MG63 (cell line): ENCODE data around the gene ESRRA. TPM values are rescaled to one million over a fixed set of nuclear protein-coding genes. Genes with fewer than 3 reads are reported as not detected.

Experiments
- DNase-seq: peaks from one replicate; pipeline ENCODE4 v3.0.0-alpha.2; 2020
- H3K27me3 ChIP-seq: fragments of 250-450 bp; sonication (Bioruptor Pico); 2 replicates; pipeline ENCODE4 v1.5.1; 2020; ENCODE audit warnings: mild to moderate bottlenecking, moderate library complexity
- H3K36me3 ChIP-seq: fragments of 250-450 bp; sonication (Bioruptor Pico); 2 replicates; pipeline ENCODE4 v1.5.1; 2020; ENCODE audit warnings: mild to moderate bottlenecking, moderate library complexity
- H3K4me3 ChIP-seq: fragments of 250-450 bp; sonication (Bioruptor Pico); 2 replicates; pipeline ENCODE4 v1.5.1; 2020; ENCODE audit warnings: mild to moderate bottlenecking, moderate library complexity
- H3K9me3 ChIP-seq: fragments of 250-450 bp; sonication (Bioruptor Pico); 2 replicates; pipeline ENCODE4 v1.5.1; 2020; ENCODE audit warnings: mild to moderate bottlenecking, moderate library complexity
- total RNA-seq: library from RNA; depleted of rRNA; stranded (reverse); fragments of >200 nt; shearing (Covaris generic); gene quantifications from 2 replicates; pipeline ENCODE4 v1.2.3, GENCODE V29; 2014; ENCODE audit warnings: low replicate concordance; rRNA removed

The ESRRA gene
- total RNA-seq, 1 experiment from 2014 or later: 79.2 TPM

- peaks cover 26% of the 10 kb centered on the region for H3K36me3 ChIP-seq
- peak overlapping the region; percentile 88 for H3K4me3 ChIP-seq
- no peaks in the 10 kb centered on the region for H3K9me3 ChIP-seq
- H3K27me3 ChIP-seq: no peaks in the 10 kb centered on the region
- no peak for DNase-seq
These were observed 54.6 kb downstream of the ESRRA start for GRCh38 chr11:64359712-64360445.

- Histone ChIP-seq H3K27me3 (no peaks in the 10 kb centered on the region), H3K36me3 (peaks cover 32% of the 10 kb centered on the region), H3K4me3 (no peak overlapping the region), H3K9me3 (no peaks in the 10 kb centered on the region)
- DNase-seq: no peak
These were observed 55.2 kb downstream of the ESRRA start for GRCh38 chr11:64360448-64360921.

GRCh38 chr11:64361659-64362058 is 56.3 kb downstream of the ESRRA start:
- peaks cover 38% of the 10 kb centered on the region for H3K36me3 ChIP-seq
- H3K4me3 ChIP-seq: no peak overlapping the region
- no peaks in the 10 kb centered on the region for H3K9me3 ChIP-seq
- no peak for DNase-seq
- no peaks in the 10 kb centered on the region for H3K27me3 ChIP-seq

- H3K9me3 ChIP-seq: no peaks in the 10 kb centered on the region
- H3K36me3 ChIP-seq: peaks cover 42% of the 10 kb centered on the region
- no peak for DNase-seq
- no peak overlapping the region for H3K4me3 ChIP-seq
- no peaks in the 10 kb centered on the region for H3K27me3 ChIP-seq
These were observed 57.0 kb downstream of the ESRRA start for GRCh38 chr11:64362339-64362738.

GRCh38 chr11:64364435-64364834 is 59.1 kb downstream of the ESRRA start:
- no peaks in the 10 kb centered on the region for H3K27me3 ChIP-seq
- H3K36me3 ChIP-seq: peaks cover 55% of the 10 kb centered on the region
- H3K9me3 ChIP-seq: no peaks in the 10 kb centered on the region
- H3K4me3 ChIP-seq: no peak overlapping the region
- no peak for DNase-seq

- Histone ChIP-seq H3K36me3 (peaks cover 55% of the 10 kb centered on the region), H3K9me3 (no peaks in the 10 kb centered on the region), H3K27me3 (no peaks in the 10 kb centered on the region), H3K4me3 (no peak overlapping the region)
- DNase-seq: no peak
These were observed 59.6 kb downstream of the ESRRA start for GRCh38 chr11:64364911-64365310.

Other genes with a start within 250 kb of the ESRRA start
- gene MACROD1, start 139.4 kb upstream of the ESRRA start, total RNA-seq: 14.1 and 44.1 TPM in 2 replicates
- 254 and 287 TPM in 2 replicates for gene STIP1, start 119.4 kb upstream of the ESRRA start, total RNA-seq
- not detected in 2 replicates for gene FERMT3, start 98.8 kb upstream of the ESRRA start, total RNA-seq
- gene TRPT1, start 79.3 kb upstream of the ESRRA start, total RNA-seq: 24.6 and 26.3 TPM in 2 replicates
- gene NUDT22, start 79.2 kb upstream of the ESRRA start, total RNA-seq: 21.5 and 34.2 TPM in 2 replicates
- 1.6 and 3.5 TPM in 2 replicates for gene DNAJC4, start 75.0 kb upstream of the ESRRA start, total RNA-seq
- gene VEGFB, start 70.9 kb upstream of the ESRRA start, total RNA-seq: 9.3 and 19.0 TPM in 2 replicates
- gene FKBP2, start 64.4 kb upstream of the ESRRA start, total RNA-seq: 22.8 and 50.8 TPM in 2 replicates
- gene PPP1R14B, start 58.6 kb upstream of the ESRRA start, total RNA-seq: 506 and 662 TPM in 2 replicates
- gene PLCB3, start 54.0 kb upstream of the ESRRA start, total RNA-seq: 24.8 and 37.4 TPM in 2 replicates
- gene BAD, start 20.9 kb upstream of the ESRRA start, total RNA-seq: 127 and 166 TPM in 2 replicates
- 14.9 and 15.0 TPM in 2 replicates for gene GPR137, start 19.7 kb upstream of the ESRRA start, total RNA-seq
- not detected in 2 replicates for gene KCNK4, start 14.2 kb upstream of the ESRRA start, total RNA-seq
- gene CATSPERZ, start 5.2 kb upstream of the ESRRA start, total RNA-seq: not detected in 2 replicates
- gene TRMT112, start 12.0 kb downstream of the ESRRA start, total RNA-seq: 356 and 508 TPM in 2 replicates
- gene PRDX5, start 12.6 kb downstream of the ESRRA start, total RNA-seq: 291 and 333 TPM in 2 replicates
- gene CCDC88B, start 34.7 kb downstream of the ESRRA start, total RNA-seq: 1.8 and 3.0 TPM in 2 replicates
- gene RPS6KA4, start 53.6 kb downstream of the ESRRA start, total RNA-seq: 73.7 and 94.2 TPM in 2 replicates